GM10248 (cell line): ENCODE data around the gene ITGAV.
A peak's percentile ranks its signal among the peaks of the same experiment; 100 is the strongest.

Experiments
- CTCF ChIA-PET: fragments of 300-600 bp; sonication (Branson Sonifier 250); formaldehyde crosslinking; extraction: SDS; loops from one replicate; lab custom pipeline; 2021; ENCODE audit warnings: antibody characterized with exemption; lab: Yijun Ruan, JAX
- POLR2A ChIA-PET: fragments of 350-650 bp; sonication (Branson Sonifier 250); formaldehyde crosslinking; extraction: SDS; loops from one replicate; lab custom pipeline; 2020; ENCODE audit warnings: antibody characterized with exemption; lab: Yijun Ruan, JAX
- DNase-seq: peaks from one replicate; pipeline ENCODE4 v3.0.0; 2012; ENCODE audit errors: extremely low spot score
- TF ChIP-seq, protein P1 (sequence below): IDR thresholded peaks from 2 replicates; pipeline ENCODE4 v1.5.1; 2012; ENCODE audit warnings: mild to moderate bottlenecking, low read depth; ENCODE audit errors: extremely low read depth, missing control alignments, control extremely low read depth

The ITGAV gene

GRCh38 chr2:186588421-186588820 is 1.4 kb upstream of the ITGAV start:
- DNase-seq = no peak
- CTCF ChIA-PET = interaction anchor here (1.6 to 2.1 kb wide), 2 partner anchors 47 to 52 kb away, joined by 4 to 7 read pairs; no protein-coding TSS in a partner anchor
- TF ChIP-seq, protein P1, sequence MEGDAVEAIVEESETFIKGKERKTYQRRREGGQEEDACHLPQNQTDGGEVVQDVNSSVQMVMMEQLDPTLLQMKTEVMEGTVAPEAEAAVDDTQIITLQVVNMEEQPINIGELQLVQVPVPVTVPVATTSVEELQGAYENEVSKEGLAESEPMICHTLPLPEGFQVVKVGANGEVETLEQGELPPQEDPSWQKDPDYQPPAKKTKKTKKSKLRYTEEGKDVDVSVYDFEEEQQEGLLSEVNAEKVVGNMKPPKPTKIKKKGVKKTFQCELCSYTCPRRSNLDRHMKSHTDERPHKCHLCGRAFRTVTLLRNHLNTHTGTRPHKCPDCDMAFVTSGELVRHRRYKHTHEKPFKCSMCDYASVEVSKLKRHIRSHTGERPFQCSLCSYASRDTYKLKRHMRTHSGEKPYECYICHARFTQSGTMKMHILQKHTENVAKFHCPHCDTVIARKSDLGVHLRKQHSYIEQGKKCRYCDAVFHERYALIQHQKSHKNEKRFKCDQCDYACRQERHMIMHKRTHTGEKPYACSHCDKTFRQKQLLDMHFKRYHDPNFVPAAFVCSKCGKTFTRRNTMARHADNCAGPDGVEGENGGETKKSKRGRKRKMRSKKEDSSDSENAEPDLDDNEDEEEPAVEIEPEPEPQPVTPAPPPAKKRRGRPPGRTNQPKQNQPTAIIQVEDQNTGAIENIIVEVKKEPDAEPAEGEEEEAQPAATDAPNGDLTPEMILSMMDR = no peak
- POLR2A ChIA-PET = no interaction called here

- CTCF ChIA-PET = interaction anchor here (1.0 to 2.1 kb wide), 8 partner anchors 9 to 90 kb away, joined by 3 to 7 read pairs (median 4); no protein-coding TSS in a partner anchor
- DNase-seq = no peak
- TF ChIP-seq, protein P1 = no peak
- POLR2A ChIA-PET = interaction anchor here (0.8 kb wide), 1 partner anchor 101 kb away, joined by 4 read pairs; no protein-coding TSS in a partner anchor
These were observed 780 bp upstream of the ITGAV start for GRCh38 chr2:186588940-186589611.

DNA sequence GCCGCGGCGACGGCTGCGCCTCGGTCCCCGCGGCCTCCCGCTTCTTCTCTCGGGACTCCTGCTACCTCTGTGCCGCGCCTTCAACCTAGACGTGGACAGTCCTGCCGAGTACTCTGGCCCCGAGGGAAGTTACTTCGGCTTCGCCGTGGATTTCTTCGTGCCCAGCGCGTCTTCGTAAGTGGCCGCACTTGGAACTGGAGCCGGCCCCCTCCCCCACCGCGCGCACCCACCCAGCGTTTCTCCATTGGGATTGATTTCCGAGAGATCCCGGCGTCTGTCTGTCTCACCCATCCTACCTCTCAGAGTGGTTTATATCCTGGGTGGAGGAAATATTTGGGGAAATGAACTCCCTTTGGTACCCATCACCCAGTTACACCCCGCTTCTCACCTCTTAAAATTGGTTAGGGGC is 498 bp downstream of the ITGAV start:
- CTCF ChIA-PET = interaction anchor here (0.8 to 2.1 kb wide), 8 partner anchors 8 to 91 kb away, joined by 3 to 7 read pairs (median 3); no protein-coding TSS in a partner anchor
- DNase-seq = no peak
- POLR2A ChIA-PET = no interaction called here
- TF ChIP-seq, protein P1 = no peak

DNA sequence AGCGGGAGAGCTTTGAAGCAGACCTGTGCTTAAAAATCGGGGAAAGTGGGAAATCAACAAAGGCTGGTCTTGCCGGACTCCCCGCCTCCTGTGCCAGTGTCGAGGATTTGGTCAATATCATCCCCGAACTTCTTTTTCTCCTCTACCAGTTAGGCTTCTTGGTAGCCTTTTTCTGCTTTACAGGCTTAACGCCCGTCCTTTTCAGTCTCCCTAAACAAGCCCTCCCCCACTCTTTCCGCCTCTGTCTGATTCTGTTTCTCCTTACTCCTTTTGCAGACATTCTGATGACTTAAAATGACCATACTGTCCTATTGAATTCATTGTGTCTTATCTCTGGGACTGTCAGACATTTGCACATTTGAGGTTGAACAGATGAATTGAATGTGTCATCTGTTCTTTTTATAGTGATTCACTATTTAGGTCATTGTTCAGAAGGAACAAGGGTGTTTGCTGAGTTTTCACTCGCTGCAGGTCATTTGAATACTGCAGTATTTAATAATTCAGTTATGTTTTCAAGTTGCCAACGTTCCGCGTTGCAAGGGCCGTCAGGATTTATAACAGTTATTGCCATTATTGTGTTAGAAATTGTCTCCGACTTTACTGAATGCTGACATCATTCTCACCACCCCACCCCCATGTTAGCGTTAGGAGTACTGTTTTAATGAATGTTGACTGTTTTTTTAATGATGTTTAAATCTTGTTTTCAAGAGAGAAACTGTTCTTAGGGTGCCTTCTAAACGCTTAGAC is 1.1 kb downstream of the ITGAV start:
- POLR2A ChIA-PET = no interaction called here
- CTCF ChIA-PET = interaction anchor here (1.0 to 2.1 kb wide), 3 partner anchors 14 to 87 kb away, joined by 3 to 7 read pairs (median 5); no protein-coding TSS in a partner anchor
- peak; percentile 24 for DNase-seq
- TF ChIP-seq, protein P1 = no peak

DNA sequence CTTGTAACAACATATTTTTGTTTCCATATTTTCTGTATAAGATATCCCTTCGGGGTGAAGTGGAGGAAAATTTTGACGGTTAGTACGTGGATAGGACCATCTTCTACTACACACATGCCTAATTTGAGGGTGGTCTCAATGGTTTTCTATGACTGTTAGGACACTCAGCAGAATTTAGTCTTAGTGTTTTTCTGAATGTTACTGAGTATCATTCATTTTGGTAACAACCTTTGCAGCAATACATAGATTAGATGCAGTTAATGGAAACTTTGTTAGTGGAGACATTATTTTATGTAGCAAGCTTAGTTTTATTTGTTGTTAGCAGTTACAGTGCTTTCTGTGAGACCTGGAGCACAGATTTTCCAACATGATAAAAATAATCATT is 1.6 kb downstream of the ITGAV start:
- TF ChIP-seq, protein P1 = no peak
- ChIA-PET CTCF (no interaction called here), POLR2A (no interaction called here)
- no peak for DNase-seq

GRCh38 chr2:186592137-186592875 is 2.5 kb downstream of the ITGAV start:
- DNase-seq = no peak
- ChIA-PET POLR2A (no interaction called here), CTCF (interaction anchor here (1.4 kb wide), 1 partner anchor 45 kb away, joined by 3 read pairs; no protein-coding TSS in a partner anchor)
- TF ChIP-seq, protein P1 = no peak
